Measurements from ENCODE around the gene RILPL2. TPM values are rescaled to one million over a fixed set of nuclear protein-coding genes. Genes with fewer than 3 reads are reported as not detected.
A peak's percentile ranks its signal among the peaks of the same experiment; 100 is the strongest.
"Not testable (repeated sequence)": the region's sequence is repeated elsewhere in the genome, so short reads cannot be mapped to it uniquely, and the experiment has no call there.

Gene RILPL2
- polyA plus RNA-seq, 1 donor = 5.3 TPM

DNA sequence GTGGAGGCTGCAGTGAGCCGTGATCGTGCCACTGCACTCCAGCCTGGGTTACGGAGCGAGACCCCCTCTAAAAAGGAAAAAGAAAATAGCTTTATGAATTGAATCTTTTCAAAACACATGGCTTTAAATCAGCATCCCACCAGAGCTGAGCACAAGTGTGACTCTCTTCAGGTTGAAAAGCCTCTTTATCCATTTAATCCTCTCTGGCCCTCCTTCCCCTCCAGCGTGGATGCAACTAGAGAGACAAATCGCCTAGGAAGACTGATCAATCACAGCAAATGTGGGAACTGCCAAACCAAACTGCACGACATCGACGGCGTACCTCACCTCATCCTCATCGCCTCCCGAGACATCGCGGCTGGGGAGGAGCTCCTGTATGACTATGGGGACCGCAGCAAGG, 29.2 kb downstream of the RILPL2 start:
- not testable (repeated sequence) for DNase-seq

- DNase-seq = no peak
Measured at GRCh38 chr12:123404581-123404980, 31.9 kb downstream of the RILPL2 start.

DNA sequence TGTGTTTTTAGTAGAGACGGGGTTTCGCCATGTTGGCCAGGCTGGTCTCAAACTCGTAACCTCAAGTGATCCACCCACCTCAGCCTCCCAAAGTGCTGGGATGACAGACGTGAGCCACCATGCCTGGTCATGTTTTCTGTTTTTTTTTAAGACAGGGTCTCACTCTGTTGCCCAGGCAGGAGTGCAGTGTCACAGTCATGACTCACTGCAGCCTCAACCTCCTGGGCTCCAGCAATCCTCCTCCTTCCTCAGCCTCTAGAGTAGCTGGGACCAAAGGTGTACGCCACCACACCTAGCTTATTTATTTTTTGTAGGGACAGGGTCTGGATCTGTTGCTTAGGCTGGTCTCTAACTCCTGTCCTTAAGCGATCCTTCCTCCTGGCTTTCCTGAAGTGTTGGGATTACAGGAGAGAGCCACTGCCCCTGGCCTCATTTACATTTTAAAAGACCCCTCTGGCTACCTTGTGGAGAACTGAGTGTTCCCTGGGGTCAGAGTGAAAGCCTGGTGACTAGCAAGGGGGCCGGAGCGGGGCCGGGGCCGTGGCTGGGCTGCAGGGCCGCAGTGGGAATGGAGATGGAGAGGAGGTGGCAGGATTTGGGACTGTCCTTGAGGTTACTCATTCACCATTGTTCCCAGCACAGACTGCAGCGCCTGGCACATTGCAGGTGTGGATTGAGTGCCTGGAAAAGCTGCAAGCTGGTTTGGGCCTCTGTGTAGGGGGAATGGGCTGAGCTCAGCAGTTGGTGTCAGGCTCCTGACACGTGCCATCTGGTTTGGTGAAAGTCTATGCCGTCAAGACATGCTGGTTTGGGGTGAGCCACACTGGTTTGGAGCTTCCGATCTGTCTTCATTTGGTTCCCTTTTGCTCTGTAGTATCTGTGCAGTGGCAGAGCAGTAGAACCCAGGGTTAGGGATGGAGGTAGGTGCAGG, 34.5 kb downstream of the RILPL2 start:
- no peak for DNase-seq

GRCh38 chr12:123399255-123399617, 37.2 kb downstream of the RILPL2 start:
- no peak for DNase-seq

- no peak for DNase-seq
Measured at GRCh38 chr12:123398550-123399254, 37.8 kb downstream of the RILPL2 start.

- DNase-seq = no peak
Measured at GRCh38 chr12:123398177-123398549, 38.3 kb downstream of the RILPL2 start.

GRCh38 chr12:123397400-123397799, 39.1 kb downstream of the RILPL2 start:
- no peak for DNase-seq

DNA sequence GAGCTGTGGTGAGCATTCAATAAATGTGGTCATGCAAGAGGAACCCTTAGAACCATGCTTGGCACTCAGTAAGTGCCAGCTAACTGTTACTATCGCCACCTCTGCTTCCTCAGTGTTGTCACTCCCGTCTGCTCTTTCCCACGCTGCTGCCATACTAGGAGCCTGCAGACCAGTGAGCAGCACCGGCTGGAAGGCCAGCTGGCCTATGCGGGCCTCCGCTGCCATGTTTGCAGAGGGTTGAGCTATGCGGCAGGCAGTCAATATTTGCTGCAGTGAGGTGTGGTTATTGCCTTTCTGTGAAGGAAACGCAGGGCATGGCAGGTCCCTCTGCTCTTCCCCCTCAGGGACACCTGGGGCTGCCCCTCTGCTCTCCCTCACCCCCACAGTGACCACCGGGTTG, 39.5 kb downstream of the RILPL2 start:
- DNase-seq = no peak

DNA sequence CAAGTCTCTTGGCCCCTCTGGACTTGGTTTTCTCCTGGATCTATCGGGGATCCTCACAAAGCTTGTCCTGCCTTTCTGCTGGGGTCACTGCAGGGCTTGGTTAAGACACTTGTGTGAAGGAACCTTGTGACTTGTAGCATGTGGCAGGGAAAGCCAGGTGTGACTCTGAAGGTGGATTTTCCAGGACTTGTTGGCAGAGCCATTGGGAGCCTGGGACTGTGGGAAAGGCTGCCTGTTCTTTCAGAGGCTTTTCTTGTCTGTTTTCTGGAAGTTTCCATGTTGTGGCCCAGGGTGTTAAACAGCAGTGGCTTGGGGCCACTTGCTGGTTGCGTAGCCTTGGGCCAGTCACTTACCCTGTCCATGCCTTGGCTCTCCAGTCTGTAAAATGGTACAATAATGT, 39.9 kb downstream of the RILPL2 start:
- DNase-seq = no peak

- DNase-seq = no peak
Measured at GRCh38 chr12:123395236-123395635, 41.2 kb downstream of the RILPL2 start.

DNA sequence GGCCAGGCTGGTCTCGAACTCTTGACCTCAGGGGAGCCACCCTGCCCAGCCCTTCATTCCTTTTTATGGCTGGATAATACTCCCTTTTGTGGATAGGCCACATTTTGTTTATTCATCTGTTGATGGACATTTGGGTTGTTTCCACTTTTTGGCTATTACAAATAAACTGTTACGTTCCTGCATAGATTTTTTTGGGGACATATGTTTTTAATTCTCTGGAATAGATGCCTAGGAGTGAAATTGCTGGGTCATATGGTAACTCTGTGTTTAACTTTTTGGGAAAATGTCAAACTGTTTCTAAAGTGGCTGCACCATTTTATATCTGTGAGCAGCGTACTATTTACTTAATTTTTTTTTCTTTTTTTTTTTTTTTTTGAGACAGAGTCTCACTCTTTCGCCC, 42.7 kb downstream of the RILPL2 start:
- no peak for DNase-seq

- no peak for DNase-seq
Measured at GRCh38 chr12:123391546-123392343, 44.7 kb downstream of the RILPL2 start.

GRCh38 chr12:123390498-123391426, 45.7 kb downstream of the RILPL2 start:
- no peak for DNase-seq

DNA sequence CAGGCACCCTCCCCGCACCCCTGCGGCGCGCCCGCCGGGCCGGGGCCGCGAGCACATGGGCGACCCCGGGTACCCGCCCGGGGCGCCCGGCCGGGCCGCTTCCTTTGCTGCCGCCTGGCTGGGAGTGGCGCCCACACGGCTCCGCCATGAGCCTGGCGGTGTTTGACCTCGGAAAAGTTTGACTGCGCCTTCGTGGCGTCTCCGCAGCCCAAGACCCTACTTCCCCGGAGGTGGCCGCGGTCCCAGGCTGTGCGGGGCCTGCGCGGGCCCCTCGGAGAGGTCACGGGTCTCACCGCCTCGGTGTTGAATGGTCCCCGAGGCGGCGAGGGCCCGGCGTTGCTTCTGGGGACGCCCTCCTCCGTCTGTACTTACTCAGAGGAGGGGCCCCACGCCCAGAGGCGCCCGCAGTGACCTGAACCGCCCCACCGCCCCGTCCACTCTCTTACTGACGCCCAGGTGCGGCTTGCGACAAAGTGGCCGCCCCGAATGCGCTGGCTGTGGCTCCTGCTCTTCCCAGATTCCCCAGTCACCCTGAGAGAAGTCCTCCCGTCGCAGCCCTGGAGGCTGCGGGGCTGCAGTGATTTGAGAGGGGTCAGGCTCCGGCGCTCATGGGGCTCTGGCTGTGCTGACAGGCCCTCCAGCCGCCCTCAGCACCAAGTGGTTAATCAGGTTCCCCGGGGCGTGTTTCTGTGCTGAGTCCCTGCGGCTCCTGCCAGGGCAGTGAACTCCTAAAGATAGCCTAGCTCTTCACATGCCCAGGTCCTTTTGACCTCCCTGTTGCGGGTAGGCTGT, 46.7 kb downstream of the RILPL2 start:
- DNase-seq = no peak

DNA sequence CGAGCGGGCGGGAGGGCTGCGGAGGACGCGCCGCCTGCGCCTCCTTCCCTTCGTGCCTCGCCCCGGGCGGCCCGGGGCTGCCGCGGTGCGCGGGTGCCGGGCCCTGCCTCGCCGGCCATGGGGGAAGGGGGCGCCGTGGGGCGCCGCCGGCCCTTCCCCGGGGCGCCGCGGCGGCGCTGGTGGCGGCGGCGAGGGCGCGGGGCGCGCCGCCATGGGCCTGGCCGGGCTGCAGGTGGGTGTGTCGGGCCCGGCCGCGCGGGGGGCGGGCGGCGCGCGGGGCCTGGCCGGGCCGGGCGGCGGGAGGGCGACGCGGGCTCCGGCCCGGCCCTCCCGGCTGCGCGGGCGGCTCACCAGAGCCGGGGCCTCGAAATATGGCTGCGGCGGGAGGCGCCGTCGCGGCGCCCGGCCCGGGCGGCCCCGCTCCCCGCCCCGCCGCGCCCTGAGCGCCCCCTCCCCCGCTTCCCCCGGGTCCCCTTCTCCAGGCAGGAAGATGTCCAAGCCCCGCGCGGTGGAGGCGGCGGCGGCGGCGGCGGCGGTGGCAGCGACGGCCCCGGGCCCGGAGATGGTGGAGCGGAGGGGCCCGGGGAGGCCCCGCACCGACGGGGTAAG, 47.4 kb downstream of the RILPL2 start:
- no peak for DNase-seq

DNA sequence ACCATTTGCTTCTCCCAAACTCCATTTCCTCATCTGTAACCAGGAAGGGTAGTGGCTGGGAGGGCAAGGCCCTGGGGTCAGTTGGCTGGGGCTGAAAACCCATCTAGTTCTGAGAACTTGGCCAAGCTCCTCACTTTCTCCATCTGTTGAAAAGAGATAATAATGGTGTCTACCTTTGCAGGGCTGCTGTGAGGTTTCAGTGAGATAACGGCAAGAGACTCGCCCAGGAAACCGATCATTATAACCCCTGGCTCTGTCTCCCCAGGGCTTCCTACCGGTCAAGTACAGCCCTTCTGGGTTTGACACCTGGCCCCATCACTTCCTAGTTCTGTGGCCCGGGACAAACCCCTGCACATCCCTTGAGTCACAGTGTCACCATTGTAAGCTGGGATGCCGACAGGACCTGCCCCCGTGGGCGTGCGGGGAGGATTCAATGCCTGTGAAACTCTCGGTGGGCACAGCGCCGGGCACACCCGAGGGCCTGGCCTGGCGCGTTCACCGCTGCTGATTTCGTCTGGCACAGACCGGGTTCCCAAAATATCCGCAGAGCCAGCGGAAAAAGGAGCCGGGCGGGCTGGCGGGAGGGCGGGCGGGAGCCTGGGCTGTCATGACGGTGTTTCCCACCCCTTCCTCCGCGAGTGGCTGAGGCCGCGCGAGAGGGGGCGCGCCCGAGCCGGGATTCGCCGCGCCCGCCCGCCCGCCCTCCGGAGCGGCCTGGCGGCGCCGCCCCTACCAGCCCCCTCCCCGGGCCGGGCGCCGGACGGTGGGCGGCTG, 48.1 kb downstream of the RILPL2 start:
- peak; percentile 73 for DNase-seq

- no peak for DNase-seq
Measured at GRCh38 chr12:123387508-123388176, 48.8 kb downstream of the RILPL2 start.

DNA sequence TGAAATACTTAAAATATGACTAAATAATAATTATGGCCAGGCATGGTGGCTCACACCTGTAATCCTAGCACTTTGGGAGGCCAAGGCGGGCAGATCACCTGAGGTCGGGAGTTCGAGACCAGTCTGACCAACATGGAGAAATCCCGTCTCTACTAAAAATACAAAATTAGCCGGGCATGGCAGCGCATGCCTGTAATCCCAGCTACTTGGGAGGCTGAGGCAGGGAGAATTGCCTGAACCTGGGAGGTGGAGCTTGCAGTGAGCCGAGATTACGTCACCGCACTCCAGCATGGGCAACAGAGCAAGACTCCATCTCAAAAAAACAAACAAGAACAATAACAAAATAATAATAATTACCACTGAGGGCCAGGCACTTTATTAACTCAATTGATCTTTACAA, 50.9 kb downstream of the RILPL2 start:
- DNase-seq = not testable (repeated sequence)

- no peak for DNase-seq
Measured at GRCh38 chr12:123384994-123385376, 51.5 kb downstream of the RILPL2 start.

Measured in left kidney (tissue), 2 donors.